HepG2 (cell line): ENCODE measurements around the gene LOC128125822.

ENCODE experiments used
- CERS6 ChIP-seq: sonication (generic); formaldehyde crosslinking; IDR thresholded peaks from 2 replicates; pipeline ENCODE4 v1.5.0; 2020; ENCODE audit warnings: missing genetic modification reagents
- CHD4 ChIP-seq: fragments of 200-600 bp; sonication (generic); IDR thresholded peaks from 2 replicates; pipeline ENCODE4 v1.7.0; 2017; ENCODE audit warnings: mild to moderate bottlenecking, low read length, borderline replicate concordance
- HOXA3 ChIP-seq: sonication (generic); formaldehyde crosslinking; IDR thresholded peaks from 2 replicates; pipeline ENCODE4 v1.5.0; 2020; ENCODE audit warnings: missing genetic modification reagents
- JARID2 ChIP-seq: sonication (generic); formaldehyde crosslinking; IDR thresholded peaks from 2 replicates; pipeline ENCODE4 v1.8.1; 2023; ENCODE audit warnings: missing genetic modification reagents, inconsistent platforms; ENCODE audit not compliant: insufficient replicate concordance
- NRL ChIP-seq: sonication (generic); formaldehyde crosslinking; IDR thresholded peaks from 2 replicates; pipeline ENCODE4 v1.5.0; 2020; ENCODE audit warnings: missing genetic modification reagents, mild to moderate bottlenecking, moderate library complexity, borderline replicate concordance
- PAWR ChIP-seq: sonication (generic); formaldehyde crosslinking; IDR thresholded peaks from 2 replicates; pipeline ENCODE4 v1.4.0; 2020; ENCODE audit warnings: missing genetic modification reagents, mild to moderate bottlenecking, borderline replicate concordance
- PHF5A ChIP-seq: IDR thresholded peaks from one replicate; pipeline ENCODE4 v1.6.1; 2018; ENCODE audit warnings: low read depth, missing genetic modification reagents; ENCODE audit not compliant: unreplicated experiment
- SRY ChIP-seq: sonication (generic); formaldehyde crosslinking; IDR thresholded peaks from 2 replicates; pipeline ENCODE4 v1.8.0; 2022; ENCODE audit warnings: mild to moderate bottlenecking, missing genetic modification reagents
- TCF7L2 ChIP-seq: IDR thresholded peaks from 2 replicates; pipeline ENCODE4 v1.6.1; 2011; ENCODE audit warnings: mild to moderate bottlenecking, low read depth, low read length, moderate library complexity
- ZNF101 ChIP-seq: sonication (generic); formaldehyde crosslinking; IDR thresholded peaks from 2 replicates; pipeline ENCODE4 v1.4.0; 2020; ENCODE audit warnings: mild to moderate bottlenecking, low read depth, missing genetic modification reagents, borderline replicate concordance
- ZNF235 ChIP-seq: sonication (generic); formaldehyde crosslinking; IDR thresholded peaks from 2 replicates; pipeline ENCODE4 v1.8.1; 2023; ENCODE audit warnings: mild to moderate bottlenecking, missing genetic modification reagents, borderline replicate concordance
- ZNF569 ChIP-seq: sonication (generic); formaldehyde crosslinking; IDR thresholded peaks from 2 replicates; pipeline ENCODE4 v1.5.0; 2020; ENCODE audit warnings: mild to moderate bottlenecking, missing genetic modification reagents, moderate library complexity, borderline replicate concordance
- ZNF850 ChIP-seq: sonication (generic); formaldehyde crosslinking; conservative IDR thresholded peaks from 2 replicates; pipeline ENCODE4 v1.9.0; 2021; ENCODE audit warnings: mild to moderate bottlenecking, missing genetic modification reagents
- TF ChIP-seq, protein P1 (sequence below): sonication (generic); formaldehyde crosslinking; IDR thresholded peaks from 2 replicates; pipeline ENCODE4 v1.4.0; 2020; ENCODE audit warnings: mild to moderate bottlenecking, missing genetic modification reagents
- TF ChIP-seq, protein P2 (sequence below): sonication (generic); formaldehyde crosslinking; IDR thresholded peaks from 2 replicates; pipeline ENCODE4 v1.8.0; 2022; ENCODE audit warnings: low read depth, missing genetic modification reagents

Gene LOC128125822

GRCh38 chr6:63565058-63565726 is 7.1 kb upstream of the LOC128125822 start (continued):
- TF ChIP-seq JARID2 (CRISPR knock-in tag): no peak
- peak; percentile 60; the same call in 1 of the 2 replicates for TF ChIP-seq HOXA3 (CRISPR knock-in tag)
- no peak for TF ChIP-seq ZNF235 (CRISPR knock-in tag)
- no peak for TF ChIP-seq PAWR (CRISPR knock-in tag)
- no peak for TF ChIP-seq ZNF569 (CRISPR knock-in tag)
- TF ChIP-seq CERS6: no peak
- TF ChIP-seq NRL (CRISPR knock-in tag): no peak
- no peak for TF ChIP-seq SRY (CRISPR knock-in tag)
- TF ChIP-seq ZNF101: no peak
- TF ChIP-seq, protein P1, sequence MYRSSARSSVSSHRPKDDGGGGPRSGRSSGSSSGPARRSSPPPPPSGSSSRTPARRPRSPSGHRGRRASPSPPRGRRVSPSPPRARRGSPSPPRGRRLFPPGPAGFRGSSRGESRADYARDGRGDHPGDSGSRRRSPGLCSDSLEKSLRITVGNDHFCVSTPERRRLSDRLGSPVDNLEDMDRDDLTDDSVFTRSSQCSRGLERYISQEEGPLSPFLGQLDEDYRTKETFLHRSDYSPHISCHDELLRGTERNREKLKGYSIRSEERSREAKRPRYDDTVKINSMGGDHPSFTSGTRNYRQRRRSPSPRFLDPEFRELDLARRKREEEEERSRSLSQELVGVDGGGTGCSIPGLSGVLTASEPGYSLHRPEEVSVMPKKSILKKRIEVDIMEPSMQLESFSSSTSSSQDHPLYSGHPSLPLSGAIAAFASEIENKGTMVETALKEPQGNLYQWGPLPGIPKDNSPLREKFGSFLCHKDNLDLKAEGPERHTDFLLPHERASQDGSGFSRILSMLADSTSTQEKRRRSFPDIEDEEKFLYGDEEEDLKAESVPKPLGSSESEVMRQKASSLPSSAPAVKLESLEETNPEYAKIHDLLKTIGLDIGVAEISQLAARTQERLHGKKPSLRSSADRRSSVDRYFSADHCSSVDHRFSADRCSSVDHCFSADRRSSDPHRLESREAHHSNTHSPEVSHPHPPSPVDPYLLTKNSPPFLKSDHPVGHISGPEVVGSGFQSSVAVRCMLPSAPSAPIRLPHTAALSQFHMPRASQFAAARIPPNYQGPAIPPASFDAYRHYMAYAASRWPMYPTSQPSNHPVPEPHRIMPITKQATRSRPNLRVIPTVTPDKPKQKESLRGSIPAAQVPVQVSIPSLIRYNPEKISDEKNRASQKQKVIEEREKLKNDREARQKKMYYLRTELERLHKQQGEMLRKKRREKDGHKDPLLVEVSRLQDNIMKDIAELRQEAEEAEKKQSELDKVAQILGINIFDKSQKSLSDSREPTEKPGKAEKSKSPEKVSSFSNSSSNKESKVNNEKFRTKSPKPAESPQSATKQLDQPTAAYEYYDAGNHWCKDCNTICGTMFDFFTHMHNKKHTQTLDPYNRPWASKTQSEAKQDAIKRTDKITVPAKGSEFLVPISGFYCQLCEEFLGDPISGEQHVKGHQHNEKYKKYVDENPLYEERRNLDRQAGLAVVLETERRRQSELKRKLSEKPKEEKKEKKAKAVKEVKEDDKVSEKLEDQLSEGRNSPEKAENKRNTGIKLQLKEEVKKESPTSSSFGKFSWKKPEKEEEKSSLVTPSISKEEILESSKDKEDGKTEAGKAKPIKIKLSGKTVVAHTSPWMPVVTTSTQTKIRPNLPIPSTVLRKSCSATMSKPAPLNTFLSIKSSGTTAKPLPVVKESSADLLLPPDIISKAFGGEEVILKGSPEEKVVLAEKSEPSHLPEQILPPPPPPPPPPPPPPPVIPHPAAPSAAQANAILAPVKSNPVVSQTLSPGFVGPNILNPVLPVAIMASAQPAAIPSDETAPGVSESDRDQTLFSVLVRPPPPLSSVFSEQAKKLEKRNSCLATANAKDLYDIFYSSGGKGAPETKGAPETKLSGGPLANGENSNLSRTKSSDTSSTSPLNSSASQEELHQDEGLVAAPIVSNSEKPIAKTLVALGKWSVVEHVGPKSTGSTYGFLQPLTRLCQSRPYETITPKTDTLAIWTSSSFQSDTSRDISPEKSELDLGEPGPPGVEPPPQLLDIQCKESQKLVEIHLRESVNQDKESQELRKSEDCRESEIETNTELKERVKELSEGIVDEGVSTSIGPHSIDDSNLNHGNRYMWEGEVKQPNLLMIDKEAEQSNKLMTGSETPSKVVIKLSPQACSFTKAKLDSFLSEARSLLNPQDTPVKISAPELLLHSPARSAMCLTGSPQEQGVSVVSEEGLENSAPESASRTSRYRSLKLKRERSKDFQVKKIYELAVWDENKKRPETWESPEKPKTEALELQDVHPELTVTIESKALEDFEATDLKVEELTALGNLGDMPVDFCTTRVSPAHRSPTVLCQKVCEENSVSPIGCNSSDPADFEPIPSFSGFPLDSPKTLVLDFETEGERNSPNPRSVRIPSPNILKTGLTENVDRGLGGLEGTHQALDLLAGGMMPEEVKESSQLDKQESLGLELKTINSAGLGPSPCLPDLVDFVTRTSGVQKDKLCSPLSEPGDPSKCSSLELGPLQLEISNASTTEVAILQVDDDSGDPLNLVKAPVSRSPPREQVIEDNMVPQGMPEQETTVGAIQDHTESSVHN (CRISPR knock-in tag): no peak
- no peak for TF ChIP-seq PHF5A
- TF ChIP-seq, protein P2, sequence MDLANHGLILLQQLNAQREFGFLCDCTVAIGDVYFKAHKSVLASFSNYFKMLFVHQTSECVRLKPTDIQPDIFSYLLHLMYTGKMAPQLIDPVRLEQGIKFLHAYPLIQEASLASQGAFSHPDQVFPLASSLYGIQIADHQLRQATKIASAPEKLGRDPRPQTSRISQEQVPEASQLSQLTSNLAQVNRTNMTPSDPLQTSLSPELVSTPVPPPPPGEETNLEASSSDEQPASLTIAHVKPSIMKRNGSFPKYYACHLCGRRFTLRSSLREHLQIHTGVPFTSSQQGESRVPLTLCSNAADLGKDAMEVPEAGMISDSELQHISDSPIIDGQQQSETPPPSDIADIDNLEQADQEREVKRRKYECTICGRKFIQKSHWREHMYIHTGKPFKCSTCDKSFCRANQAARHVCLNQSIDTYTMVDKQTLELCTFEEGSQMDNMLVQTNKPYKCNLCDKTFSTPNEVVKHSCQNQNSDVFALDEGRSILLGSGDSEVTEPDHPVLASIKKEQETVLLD (CRISPR knock-in tag): no peak
- TF ChIP-seq TCF7L2: no peak
- TF ChIP-seq CHD4: peak; percentile 81; the same call in 1 of the 2 replicates
- TF ChIP-seq ZNF850: no peak
